Testis (tissue), 2 donors: ENCODE measurements around the gene MOK.

Source experiments
- POLR2A ChIP-seq: fragments of 450-650 bp; IDR thresholded peaks from one replicate; pipeline ENCODE4 v1.6.1; 2017; ENCODE audit warnings: antibody characterized with exemption, mild to moderate bottlenecking, moderate library complexity
- TF ChIP-seq, protein P1 (sequence below), 3 experiments: fragments of 450-650 bp in 2 of 3; fragments of 200-600 bp in 1 of 3; sonication (generic) in 1 of 3; IDR thresholded peaks; one replicate each; pipeline ENCODE4 v1.5.1; 2016 to 2019; ENCODE audit warnings: antibody characterized with exemption in 3 of 3, mild to moderate bottlenecking in 2 of 3, moderate library complexity in 1 of 3

DNA sequence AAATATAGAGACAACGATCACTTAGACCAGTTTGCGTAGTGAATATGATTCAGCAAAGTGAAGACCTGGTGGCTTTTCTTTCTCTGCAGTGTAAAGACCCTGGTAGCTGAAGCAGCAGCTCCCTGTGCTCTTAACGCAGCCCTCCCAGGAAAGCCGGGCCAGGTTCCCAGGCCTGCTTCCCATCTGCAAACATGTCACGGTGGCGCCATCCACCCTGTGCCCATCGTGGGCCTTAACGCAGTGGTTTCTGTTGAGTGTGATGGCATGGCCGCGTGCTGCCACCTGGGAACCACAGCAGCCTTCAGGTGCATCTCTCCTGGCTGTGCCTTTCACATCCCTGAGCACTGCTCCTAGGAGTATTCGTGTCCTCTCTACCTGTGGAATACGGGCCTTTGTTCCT lies 93.7 kb downstream of the MOK start:
- TF ChIP-seq POLR2A: no peak
- TF ChIP-seq, protein P1, sequence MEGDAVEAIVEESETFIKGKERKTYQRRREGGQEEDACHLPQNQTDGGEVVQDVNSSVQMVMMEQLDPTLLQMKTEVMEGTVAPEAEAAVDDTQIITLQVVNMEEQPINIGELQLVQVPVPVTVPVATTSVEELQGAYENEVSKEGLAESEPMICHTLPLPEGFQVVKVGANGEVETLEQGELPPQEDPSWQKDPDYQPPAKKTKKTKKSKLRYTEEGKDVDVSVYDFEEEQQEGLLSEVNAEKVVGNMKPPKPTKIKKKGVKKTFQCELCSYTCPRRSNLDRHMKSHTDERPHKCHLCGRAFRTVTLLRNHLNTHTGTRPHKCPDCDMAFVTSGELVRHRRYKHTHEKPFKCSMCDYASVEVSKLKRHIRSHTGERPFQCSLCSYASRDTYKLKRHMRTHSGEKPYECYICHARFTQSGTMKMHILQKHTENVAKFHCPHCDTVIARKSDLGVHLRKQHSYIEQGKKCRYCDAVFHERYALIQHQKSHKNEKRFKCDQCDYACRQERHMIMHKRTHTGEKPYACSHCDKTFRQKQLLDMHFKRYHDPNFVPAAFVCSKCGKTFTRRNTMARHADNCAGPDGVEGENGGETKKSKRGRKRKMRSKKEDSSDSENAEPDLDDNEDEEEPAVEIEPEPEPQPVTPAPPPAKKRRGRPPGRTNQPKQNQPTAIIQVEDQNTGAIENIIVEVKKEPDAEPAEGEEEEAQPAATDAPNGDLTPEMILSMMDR (IDR thresholded peaks at IDR 0.05): no peak
